Esophagus squamous epithelium (tissue), 4 donors: ENCODE data around the gene GNAI2.
"Not testable (repeated sequence)": the region's sequence is repeated elsewhere in the genome, so short reads cannot be mapped to it uniquely, and the experiment has no call there.

Experiments used
- POLR2A ChIP-seq, 4 donors: fragments of 450-650 bp; IDR thresholded peaks; one replicate each; pipeline ENCODE4 v1.6.1; 2017; ENCODE audit warnings: antibody characterized with exemption in 4 of 4, mild to moderate bottlenecking in 4 of 4, moderate library complexity in 3 of 4
- TF ChIP-seq, protein P1 (sequence below), 6 experiments: fragments of 450-650 bp in 4 of 6; fragments of 200-600 bp in 2 of 6; sonication (generic) in 2 of 6; IDR thresholded peaks; one replicate each; pipeline ENCODE4 v1.5.1; 2016 to 2019; ENCODE audit warnings: antibody characterized with exemption in 6 of 6, mild to moderate bottlenecking in 4 of 6, moderate library complexity in 4 of 6

DNA sequence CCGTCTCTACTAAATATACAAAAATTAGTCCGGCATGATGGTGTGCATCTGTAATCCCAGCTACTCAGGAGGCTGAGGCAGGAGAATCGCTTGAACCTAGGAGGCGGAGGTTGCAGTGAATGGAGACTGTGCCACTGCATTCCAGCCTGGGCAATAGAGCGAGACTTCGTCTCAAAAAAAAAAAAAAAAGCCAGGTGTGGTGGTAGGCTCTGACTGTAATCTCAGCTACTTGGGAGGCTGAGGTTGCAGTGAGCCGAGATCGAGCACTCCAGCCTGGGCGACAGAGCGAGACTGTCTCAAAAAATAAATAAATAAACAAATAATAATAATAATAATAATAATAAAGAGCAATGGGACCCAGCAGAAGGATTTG lies 36.5 kb downstream of the GNAI2 start:
- TF ChIP-seq, protein P1, sequence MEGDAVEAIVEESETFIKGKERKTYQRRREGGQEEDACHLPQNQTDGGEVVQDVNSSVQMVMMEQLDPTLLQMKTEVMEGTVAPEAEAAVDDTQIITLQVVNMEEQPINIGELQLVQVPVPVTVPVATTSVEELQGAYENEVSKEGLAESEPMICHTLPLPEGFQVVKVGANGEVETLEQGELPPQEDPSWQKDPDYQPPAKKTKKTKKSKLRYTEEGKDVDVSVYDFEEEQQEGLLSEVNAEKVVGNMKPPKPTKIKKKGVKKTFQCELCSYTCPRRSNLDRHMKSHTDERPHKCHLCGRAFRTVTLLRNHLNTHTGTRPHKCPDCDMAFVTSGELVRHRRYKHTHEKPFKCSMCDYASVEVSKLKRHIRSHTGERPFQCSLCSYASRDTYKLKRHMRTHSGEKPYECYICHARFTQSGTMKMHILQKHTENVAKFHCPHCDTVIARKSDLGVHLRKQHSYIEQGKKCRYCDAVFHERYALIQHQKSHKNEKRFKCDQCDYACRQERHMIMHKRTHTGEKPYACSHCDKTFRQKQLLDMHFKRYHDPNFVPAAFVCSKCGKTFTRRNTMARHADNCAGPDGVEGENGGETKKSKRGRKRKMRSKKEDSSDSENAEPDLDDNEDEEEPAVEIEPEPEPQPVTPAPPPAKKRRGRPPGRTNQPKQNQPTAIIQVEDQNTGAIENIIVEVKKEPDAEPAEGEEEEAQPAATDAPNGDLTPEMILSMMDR (IDR thresholded peaks at IDR 0.05), result not testable (repeated sequence)
- not testable (repeated sequence) for TF ChIP-seq POLR2A (IDR thresholded peaks at IDR 0.05)
